Astrocyte (in vitro differentiated cells and primary cell): ENCODE measurements around the gene CPED1.

Experiments used
- EZH2 ChIP-seq: IDR thresholded peaks from 2 replicates; pipeline ENCODE4 v1.6.1; 2012; ENCODE audit warnings: mild to moderate bottlenecking, low read length, inconsistent platforms; ENCODE audit not compliant: insufficient read depth
- TF ChIP-seq, protein P1 (sequence below): IDR thresholded peaks from 2 replicates; pipeline ENCODE4 v1.5.1; 2011; ENCODE audit warnings: low read depth, mild to moderate bottlenecking, inconsistent platforms, low read length, moderate library complexity; ENCODE audit not compliant: insufficient read depth

DNA sequence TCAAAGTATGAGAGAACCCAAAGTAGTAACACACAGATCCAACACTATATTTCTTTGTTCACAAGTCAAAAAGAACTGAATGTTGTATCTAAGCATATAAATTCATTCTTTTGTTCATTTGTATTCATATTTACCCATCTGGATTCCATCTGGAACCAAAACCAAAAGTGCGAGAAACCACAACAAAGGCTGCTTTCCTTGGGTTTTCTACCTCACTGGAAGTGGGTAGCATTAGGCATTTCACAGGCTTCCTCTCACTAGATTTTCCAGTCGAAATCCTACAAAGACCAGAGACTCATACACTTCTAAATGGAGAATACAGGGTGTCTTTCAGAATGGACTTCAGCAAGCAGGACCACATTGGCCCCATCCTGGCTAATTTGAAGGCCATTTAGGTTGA, 230.5 kb downstream of the CPED1 start:
- TF ChIP-seq, protein P1, sequence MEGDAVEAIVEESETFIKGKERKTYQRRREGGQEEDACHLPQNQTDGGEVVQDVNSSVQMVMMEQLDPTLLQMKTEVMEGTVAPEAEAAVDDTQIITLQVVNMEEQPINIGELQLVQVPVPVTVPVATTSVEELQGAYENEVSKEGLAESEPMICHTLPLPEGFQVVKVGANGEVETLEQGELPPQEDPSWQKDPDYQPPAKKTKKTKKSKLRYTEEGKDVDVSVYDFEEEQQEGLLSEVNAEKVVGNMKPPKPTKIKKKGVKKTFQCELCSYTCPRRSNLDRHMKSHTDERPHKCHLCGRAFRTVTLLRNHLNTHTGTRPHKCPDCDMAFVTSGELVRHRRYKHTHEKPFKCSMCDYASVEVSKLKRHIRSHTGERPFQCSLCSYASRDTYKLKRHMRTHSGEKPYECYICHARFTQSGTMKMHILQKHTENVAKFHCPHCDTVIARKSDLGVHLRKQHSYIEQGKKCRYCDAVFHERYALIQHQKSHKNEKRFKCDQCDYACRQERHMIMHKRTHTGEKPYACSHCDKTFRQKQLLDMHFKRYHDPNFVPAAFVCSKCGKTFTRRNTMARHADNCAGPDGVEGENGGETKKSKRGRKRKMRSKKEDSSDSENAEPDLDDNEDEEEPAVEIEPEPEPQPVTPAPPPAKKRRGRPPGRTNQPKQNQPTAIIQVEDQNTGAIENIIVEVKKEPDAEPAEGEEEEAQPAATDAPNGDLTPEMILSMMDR = no peak
- TF ChIP-seq EZH2 = no peak
